Right ventricle myocardium superior (tissue), 1 donor: ENCODE measurements around the gene C3orf18. TPM values are rescaled to one million over a fixed set of nuclear protein-coding genes. Genes with fewer than 3 reads are reported as not detected.
"Not testable (repeated sequence)": the region's sequence is repeated elsewhere in the genome, so short reads cannot be mapped to it uniquely, and the experiment has no call there.

Experiments used
- ATAC-seq: fragments of 200-7000 bp; cut with Tn5 transposase; one replicate; pipeline ENCODE4 v1.9.1; 2020; ENCODE audit warnings: mild to moderate bottlenecking; ENCODE audit not compliant: poor library complexity
- DNase-seq: peaks from one replicate; pipeline ENCODE4 v3.0.0-alpha.2; 2020
- intact Hi-C: fragments of 100-400 bp; cut with DNase I; formaldehyde crosslinking; loops from one replicate; pipeline ENCODE4 v1.11.2; 2022
- total RNA-seq: library from RNA; stranded (reverse); fragmentation: NEBNext Ultra II Directional; extraction: Animal tissue kit (Norgen Biotek cat#: 25700); gene quantifications from one replicate; pipeline ENCODE4 v1.2.1, GENCODE V29; 2021
- donor health status: DM: no; HTN: yes; CAD: no; lungs with severe emphysema.

C3orf18 gene
- total RNA-seq, 1 donor from 2014 or later, result 53.1 TPM

GRCh38 chr3:50512908-50513307, 54.6 kb downstream of the C3orf18 start:
- ATAC-seq, intact Hi-C loops, DNase-seq: not testable (repeated sequence)

- ATAC-seq (no peak), DNase-seq (no peak)
- intact Hi-C loops, result no loop called here
These were observed 55.4 kb downstream of the C3orf18 start for GRCh38 chr3:50512131-50512530.

- ATAC-seq, result no peak
- intact Hi-C loops, result no loop called here
- DNase-seq, result no peak
These were observed 57.2 kb downstream of the C3orf18 start for GRCh38 chr3:50510325-50510724.

GRCh38 chr3:50509715-50510114, 57.8 kb downstream of the C3orf18 start:
- ATAC-seq, result no peak
- intact Hi-C loops, result no loop called here
- no peak for DNase-seq

- intact Hi-C loops, result no loop called here
- ATAC-seq (no peak), DNase-seq (no peak)
These were observed 58.7 kb downstream of the C3orf18 start for GRCh38 chr3:50508821-50509220.

Other genes starting within 250 kb of the C3orf18 start
- 33.8 TPM for gene HYAL2, start 245.0 kb downstream of the C3orf18 start, total RNA-seq
- 28.2 TPM for gene TUSC2, start 239.5 kb downstream of the C3orf18 start, total RNA-seq
- 14.1 TPM for gene RASSF1, start 226.9 kb downstream of the C3orf18 start, total RNA-seq
- gene ZMYND10, start 222.0 kb downstream of the C3orf18 start, total RNA-seq, result not detected
- 14.8 TPM for gene NPRL2, start 217.0 kb downstream of the C3orf18 start, total RNA-seq
- gene CYB561D2, start 216.9 kb downstream of the C3orf18 start, total RNA-seq, result 5.6 TPM
- gene TMEM115, start 208.2 kb downstream of the C3orf18 start, total RNA-seq, result 24.9 TPM
- 1.6 TPM for gene CACNA2D2, start 64.1 kb downstream of the C3orf18 start, total RNA-seq
- 19.5 TPM for gene HEMK1, start 1.8 kb upstream of the C3orf18 start, total RNA-seq
- gene CISH, start 44.0 kb upstream of the C3orf18 start, total RNA-seq, result 8.0 TPM
- gene MAPKAPK3, start 49.4 kb upstream of the C3orf18 start, total RNA-seq, result 430 TPM
- gene DOCK3, start 107.2 kb upstream of the C3orf18 start, total RNA-seq, result 3.6 TPM